Occipital lobe (tissue), 2 donors: ENCODE measurements around the gene SPTBN2. TPM values are rescaled to one million over a fixed set of nuclear protein-coding genes. Genes with fewer than 3 reads are reported as not detected.
"Not testable (repeated sequence)": the region's sequence is repeated elsewhere in the genome, so short reads cannot be mapped to it uniquely, and the experiment has no call there.

Experiments
- DNase-seq: peaks from one replicate; lab custom pipeline; 2025; lab: John Stamatoyannopoulos, UW
- total RNA-seq: library from RNA; depleted of rRNA; stranded (reverse); fragments of >200 nt; gene quantifications from one replicate; pipeline ENCODE4 v1.2.3, GENCODE V29; 2014

The SPTBN2 gene
- total RNA-seq, 1 donor from 2014 or later = 105 TPM

GRCh38 chr11:66724167-66724566, 4.8 kb downstream of the SPTBN2 start:
- not testable (repeated sequence) for DNase-seq

GRCh38 chr11:66723693-66724092, 5.3 kb downstream of the SPTBN2 start:
- no peak for DNase-seq

- no peak for DNase-seq
These were observed 6.0 kb downstream of the SPTBN2 start for GRCh38 chr11:66722745-66723651.

- DNase-seq = no peak
These were observed 7.1 kb downstream of the SPTBN2 start for GRCh38 chr11:66721939-66722338.

- DNase-seq = no peak
These were observed 8.0 kb downstream of the SPTBN2 start for GRCh38 chr11:66720899-66721470.

GRCh38 chr11:66720223-66720898, 8.7 kb downstream of the SPTBN2 start:
- DNase-seq = peak; percentile 73

GRCh38 chr11:66719111-66719872, 9.7 kb downstream of the SPTBN2 start:
- no peak for DNase-seq

GRCh38 chr11:66718320-66718971, 10.6 kb downstream of the SPTBN2 start:
- no peak for DNase-seq

GRCh38 chr11:66717925-66718319, 11.1 kb downstream of the SPTBN2 start:
- DNase-seq = no peak

- no peak for DNase-seq
These were observed 12.0 kb downstream of the SPTBN2 start for GRCh38 chr11:66716996-66717395.

- no peak for DNase-seq
These were observed 13.5 kb downstream of the SPTBN2 start for GRCh38 chr11:66715346-66716085.

- no peak for DNase-seq
These were observed 15.1 kb downstream of the SPTBN2 start for GRCh38 chr11:66713746-66714480.

- DNase-seq = no peak
These were observed 18.6 kb downstream of the SPTBN2 start for GRCh38 chr11:66710384-66710930.

GRCh38 chr11:66708701-66709100, 20.3 kb downstream of the SPTBN2 start:
- DNase-seq = no peak

GRCh38 chr11:66708094-66708493, 20.9 kb downstream of the SPTBN2 start:
- DNase-seq = no peak

- no peak for DNase-seq
These were observed 21.5 kb downstream of the SPTBN2 start for GRCh38 chr11:66707486-66707885.

- no peak for DNase-seq
These were observed 22.0 kb downstream of the SPTBN2 start for GRCh38 chr11:66706989-66707388.

GRCh38 chr11:66705587-66706335, 23.3 kb downstream of the SPTBN2 start:
- peak; percentile 38 for DNase-seq
